ENCODE results near the gene ZNF217. TPM values are rescaled to one million over a fixed set of nuclear protein-coding genes. Genes with fewer than 3 reads are reported as not detected.

ZNF217 gene
- total and polyA plus RNA-seq, 2 of the 8 experiments (the other 6 are each of a cell fraction or from before 2014, with no cell fraction given) = 15.3 to 87.9 TPM

GRCh38 chr20:53568351-53568750, 25.3 kb downstream of the ZNF217 start (continued):
- no peak for TF ChIP-seq CBX5 (IDR thresholded peaks at IDR 0.05; ENCODE audit: low read depth, low read length)

Measured in H1 (cell line).